GM21447 (cell line): Measurements from ENCODE around the gene AGMO.

Experiments used
- ATAC-seq: cut with Tn5 transposase; IDR thresholded peaks from one replicate; pipeline ENCODE4 v1.9.1; 2021; ENCODE audit not compliant: unreplicated experiment

Gene AGMO

GRCh38 chr7:15462721-15463389, 99.0 kb downstream of the AGMO start:
- ATAC-seq = no peak

- ATAC-seq = no peak
Observed at GRCh38 chr7:15461576-15461975, 100.2 kb downstream of the AGMO start.

- no peak for ATAC-seq
Observed at GRCh38 chr7:15459018-15459615, 102.7 kb downstream of the AGMO start.

GRCh38 chr7:15457990-15458955, 103.5 kb downstream of the AGMO start:
- no peak for ATAC-seq

- ATAC-seq = no peak
Observed at GRCh38 chr7:15452670-15453069, 109.1 kb downstream of the AGMO start.

- no peak for ATAC-seq
Observed at GRCh38 chr7:15446722-15447121, 115.1 kb downstream of the AGMO start.

- ATAC-seq = no peak
Observed at GRCh38 chr7:15446280-15446679, 115.5 kb downstream of the AGMO start.

- ATAC-seq = no peak
Observed at GRCh38 chr7:15441915-15442314, 119.9 kb downstream of the AGMO start.

GRCh38 chr7:15440482-15440881, 121.3 kb downstream of the AGMO start:
- no peak for ATAC-seq

GRCh38 chr7:15439853-15440252, 122.0 kb downstream of the AGMO start:
- no peak for ATAC-seq

- ATAC-seq = no peak
Observed at GRCh38 chr7:15433151-15433550, 128.7 kb downstream of the AGMO start.

GRCh38 chr7:15430911-15431310, 130.9 kb downstream of the AGMO start:
- ATAC-seq = no peak

- no peak for ATAC-seq
Observed at GRCh38 chr7:15430191-15430590, 131.6 kb downstream of the AGMO start.

- ATAC-seq = no peak
Observed at GRCh38 chr7:15424468-15424867, 137.3 kb downstream of the AGMO start.

- ATAC-seq = no peak
Observed at GRCh38 chr7:15419596-15419995, 142.2 kb downstream of the AGMO start.

- ATAC-seq = no peak
Observed at GRCh38 chr7:15418264-15418663, 143.6 kb downstream of the AGMO start.

GRCh38 chr7:15417341-15417988, 144.3 kb downstream of the AGMO start:
- ATAC-seq = no peak

- no peak for ATAC-seq
Observed at GRCh38 chr7:15411019-15411418, 150.8 kb downstream of the AGMO start.

- no peak for ATAC-seq
Observed at GRCh38 chr7:15407910-15408309, 153.9 kb downstream of the AGMO start.

GRCh38 chr7:15403751-15404150, 158.1 kb downstream of the AGMO start:
- no peak for ATAC-seq

- no peak for ATAC-seq
Observed at GRCh38 chr7:15403315-15403714, 158.5 kb downstream of the AGMO start.
